ENCODE measurements around the gene PRDM13. TPM values are rescaled to one million over a fixed set of nuclear protein-coding genes. Genes with fewer than 3 reads are reported as not detected.
"Not testable (repeated sequence)": the region's sequence is repeated elsewhere in the genome, so short reads cannot be mapped to it uniquely, and the experiment has no call there.

Gene PRDM13
- total and polyA plus RNA-seq, 12 donors: not detected

GRCh38 chr6:99618649-99619408 lies 12.2 kb downstream of the PRDM13 start:
- peaks cover 8 to 9% of the 10 kb centered on the region in 2 donors for H3K4me1 ChIP-seq (replicated peaks in 1 of 2)
- no peaks in the 10 kb centered on the region for H3K36me3 ChIP-seq (replicated peaks in 1 of 2)
- H3K27ac ChIP-seq: no peak overlapping the region
- H3K27me3 ChIP-seq: peaks cover 96% of the 10 kb centered on the region
- DNase-seq: no peak
- intact Hi-C loops (cut with DNase I): no loop called here
- H3K9me3 ChIP-seq (replicated peaks in 1 of 3): no peaks in the 10 kb centered on the region
- WGBS, 4 donors: 4 to 11% (median 7%) methylated on average over 11 to 65 of the region's 65 CpGs
- TF ChIP-seq CTCF (IDR thresholded peaks at IDR 0.05): no peak
- no peak for TF ChIP-seq POLR2A (IDR thresholded peaks at IDR 0.05)
- H3K4me3 ChIP-seq: no peak overlapping the region

- Histone ChIP-seq H3K4me1 (replicated peaks in 1 of 2) (peaks cover 3% of the 10 kb centered on the region in 2 donors), H3K4me3 (no peak overlapping the region), H3K27ac (no peak overlapping the region), H3K36me3 (replicated peaks in 1 of 2) (no peaks in the 10 kb centered on the region), H3K27me3 (peaks cover 93% of the 10 kb centered on the region), H3K9me3 (replicated peaks in 1 of 3) (no peaks in the 10 kb centered on the region)
- no peak for DNase-seq
- intact Hi-C loops (cut with DNase I): no loop called here
- WGBS, 4 donors: 18 to 23% (median 19%) methylated on average over 5 of the region's 5 CpGs
- TF ChIP-seq CTCF (IDR thresholded peaks at IDR 0.05): no peak
- no peak for TF ChIP-seq POLR2A (IDR thresholded peaks at IDR 0.05)
Observed at GRCh38 chr6:99619409-99619762, 12.8 kb downstream of the PRDM13 start.

- H3K27me3 ChIP-seq: peaks cover 78% of the 10 kb centered on the region
- 81 to 92% (median 87%) methylated on average over 2 of the region's 2 CpGs for WGBS, 4 donors
- intact Hi-C loops (cut with DNase I); H3K36me3 ChIP-seq (replicated peaks in 1 of 2); H3K4me3 ChIP-seq; H3K9me3 ChIP-seq (replicated peaks in 1 of 3); DNase-seq; H3K4me1 ChIP-seq (replicated peaks in 1 of 2); H3K27ac ChIP-seq: not testable (repeated sequence)
Observed at GRCh38 chr6:99622044-99622443, 15.4 kb downstream of the PRDM13 start.

GRCh38 chr6:99629293-99629692 lies 22.7 kb downstream of the PRDM13 start:
- Histone ChIP-seq H3K4me3 (no peak overlapping the region), H3K27me3 (peaks cover 18% of the 10 kb centered on the region)

More at GRCh38 chr6:99629293-99629692, 22.7 kb downstream of the PRDM13 start:
- TF ChIP-seq CTCF (IDR thresholded peaks at IDR 0.05) (no peak), POLR2A (IDR thresholded peaks at IDR 0.05) (no peak)
- no peaks in the 10 kb centered on the region for H3K36me3 ChIP-seq (replicated peaks in 1 of 2)
- H3K9me3 ChIP-seq (replicated peaks in 1 of 3): no peaks in the 10 kb centered on the region
- no peak for DNase-seq
- intact Hi-C loops (cut with DNase I): no loop called here
- no peak overlapping the region for H3K27ac ChIP-seq
- no peaks in the 10 kb centered on the region for H3K4me1 ChIP-seq (replicated peaks in 1 of 2)
- WGBS, 4 donors: 47 to 76% (median 68%) methylated on average over 3 of the region's 3 CpGs

All from adrenal gland (tissue), 12 donors.